SK-N-SH (cell line): Measurements from ENCODE around the gene IL1RAP.

Experiments used
- ELF1 ChIP-seq: IDR thresholded peaks from 2 replicates; pipeline ENCODE4 v1.4.0; 2012
- RFX5 ChIP-seq: IDR thresholded peaks from 2 replicates; pipeline ENCODE4 v1.6.1; 2012; ENCODE audit warnings: mild to moderate bottlenecking, improper control_type of control experiment, low read length
- TF ChIP-seq, protein P1 (sequence below): fragments of 200-600 bp; sonication (generic); IDR thresholded peaks from 2 replicates; pipeline ENCODE4 v1.6.1; 2017; ENCODE audit warnings: antibody characterized with exemption, mild to moderate bottlenecking, moderate library complexity

DNA sequence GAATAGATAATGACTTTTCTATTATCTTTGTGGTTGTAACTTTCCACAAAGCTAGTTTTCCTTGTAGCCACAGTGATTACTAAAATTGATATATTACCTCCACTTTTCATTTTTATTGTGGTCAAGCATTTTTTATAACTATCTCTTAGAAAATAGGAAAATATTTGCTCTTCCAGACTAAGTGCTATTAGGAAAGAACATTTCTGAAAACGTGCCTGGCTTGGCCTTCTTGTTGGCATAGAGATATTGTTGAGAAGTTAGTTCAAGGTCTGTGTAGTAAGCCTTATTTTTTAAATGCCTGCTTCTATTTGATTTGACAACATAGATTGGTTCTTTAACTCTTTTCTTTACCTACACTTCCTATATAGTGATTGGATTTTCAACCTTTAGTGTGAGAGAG, 101.7 kb downstream of the IL1RAP start:
- TF ChIP-seq, protein P1, sequence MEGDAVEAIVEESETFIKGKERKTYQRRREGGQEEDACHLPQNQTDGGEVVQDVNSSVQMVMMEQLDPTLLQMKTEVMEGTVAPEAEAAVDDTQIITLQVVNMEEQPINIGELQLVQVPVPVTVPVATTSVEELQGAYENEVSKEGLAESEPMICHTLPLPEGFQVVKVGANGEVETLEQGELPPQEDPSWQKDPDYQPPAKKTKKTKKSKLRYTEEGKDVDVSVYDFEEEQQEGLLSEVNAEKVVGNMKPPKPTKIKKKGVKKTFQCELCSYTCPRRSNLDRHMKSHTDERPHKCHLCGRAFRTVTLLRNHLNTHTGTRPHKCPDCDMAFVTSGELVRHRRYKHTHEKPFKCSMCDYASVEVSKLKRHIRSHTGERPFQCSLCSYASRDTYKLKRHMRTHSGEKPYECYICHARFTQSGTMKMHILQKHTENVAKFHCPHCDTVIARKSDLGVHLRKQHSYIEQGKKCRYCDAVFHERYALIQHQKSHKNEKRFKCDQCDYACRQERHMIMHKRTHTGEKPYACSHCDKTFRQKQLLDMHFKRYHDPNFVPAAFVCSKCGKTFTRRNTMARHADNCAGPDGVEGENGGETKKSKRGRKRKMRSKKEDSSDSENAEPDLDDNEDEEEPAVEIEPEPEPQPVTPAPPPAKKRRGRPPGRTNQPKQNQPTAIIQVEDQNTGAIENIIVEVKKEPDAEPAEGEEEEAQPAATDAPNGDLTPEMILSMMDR: no peak
- TF ChIP-seq RFX5 (no peak), ELF1 (no peak)
